A549 treated with dexamethasone at 1 μM for 4 hours (cell line): Measurements from ENCODE around the gene TUBA3D. TPM values are rescaled to one million over a fixed set of nuclear protein-coding genes. Genes with fewer than 3 reads are reported as not detected.

Experiments
- total RNA-seq: library from RNA; stranded (reverse); fragments of 200-300 nt; extraction: Qiagen RNA extraction; gene quantifications from 5 replicates; pipeline ENCODE4 v1.2.3, GENCODE V29; 2022

The TUBA3D gene
- total RNA-seq, result 6.8 to 8.7 TPM (median 7.2 TPM) in 5 replicates

DNA sequence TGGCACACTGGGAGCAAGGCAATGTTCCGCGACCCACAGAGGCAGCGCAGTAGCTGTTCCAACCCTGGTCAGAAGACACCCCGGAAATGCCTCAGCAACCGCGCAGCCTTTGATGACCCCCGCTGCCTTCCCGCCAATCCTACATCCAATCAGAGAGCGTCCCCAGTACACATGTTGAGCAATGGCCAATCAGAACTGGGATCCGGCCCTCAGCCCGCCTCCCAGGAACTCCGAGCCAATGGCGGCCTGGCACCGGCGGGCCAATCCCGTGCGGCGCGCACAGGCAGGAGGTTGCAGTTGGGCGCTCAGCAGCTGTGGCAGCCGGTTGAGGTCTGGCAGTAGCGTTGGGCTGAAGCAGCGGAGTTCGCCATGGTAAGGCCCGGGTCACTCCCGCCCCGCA lies at the start of gene TUBA3D:
Gene TUBA3D (plus strand): TSS at position 289 of the 400 bp plus-strand sequence. CDS start 81 bp downstream, at position 370.

DNA sequence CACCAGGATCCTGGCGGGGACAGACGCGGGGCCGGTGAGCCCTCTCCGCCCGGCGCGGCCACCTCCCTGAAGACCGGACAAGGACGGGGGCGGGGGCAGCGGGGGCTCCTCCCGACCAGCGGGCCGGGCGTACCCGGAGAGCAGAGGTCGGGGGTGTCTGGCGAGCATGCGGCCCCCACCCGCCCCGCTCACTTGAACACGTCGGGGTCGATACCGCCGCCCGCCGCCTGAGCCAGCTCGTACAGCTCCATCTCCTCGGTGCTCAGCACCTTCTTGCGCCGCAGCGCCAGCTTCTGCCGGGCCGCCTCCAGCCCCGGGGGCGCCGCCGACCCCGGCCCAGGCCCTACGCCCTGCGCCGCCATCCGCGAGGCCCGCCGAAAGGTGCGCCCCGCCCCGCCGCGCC lies 16.1 kb downstream of the TUBA3D start, which contains the start of gene MZT2A:
Gene MZT2A (minus strand): TSS at position 383 of the 403 bp plus-strand sequence. CDS start 21 bp downstream, at position 362.

DNA sequence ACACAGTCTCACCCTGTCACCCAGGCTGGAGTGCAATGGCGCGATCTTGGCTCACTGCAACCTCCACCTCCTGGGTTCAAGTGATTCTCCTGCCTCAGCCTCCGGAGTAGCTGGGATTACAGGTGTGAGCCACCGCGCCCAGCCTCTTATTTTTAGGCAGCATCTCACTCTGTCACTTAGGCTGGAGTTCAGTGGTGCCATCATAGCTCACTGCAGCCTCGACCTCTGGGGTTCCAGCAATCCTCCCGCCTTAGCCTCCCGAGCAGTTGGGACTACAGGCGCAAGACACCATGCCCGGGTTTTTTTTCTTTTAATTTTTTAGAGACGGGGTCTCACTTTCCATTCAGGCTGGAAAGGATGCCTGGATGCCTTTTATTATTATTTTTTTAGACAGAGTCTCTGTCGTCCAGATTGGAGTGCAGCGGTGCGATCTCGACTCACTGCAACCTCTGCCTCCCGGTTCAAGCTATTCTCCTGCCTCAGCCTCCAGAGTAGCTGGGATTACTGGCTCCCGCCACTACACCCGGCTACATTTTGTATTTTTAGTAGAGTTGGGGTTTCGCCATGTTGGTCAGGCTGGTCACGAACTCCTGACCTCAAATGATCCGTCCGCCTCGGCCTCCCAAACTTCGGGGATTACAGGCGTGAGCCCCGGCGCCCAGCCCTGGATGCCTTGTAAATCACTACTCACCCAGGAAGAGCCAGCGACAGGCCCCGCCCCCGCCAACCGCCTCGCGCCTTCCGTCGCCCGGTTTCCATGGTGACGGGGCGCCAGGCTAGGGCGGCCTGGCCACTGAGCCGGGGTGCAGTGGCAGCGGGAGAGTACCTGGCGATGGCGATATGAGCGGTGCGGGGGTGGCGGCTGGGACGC lies 51.4 kb downstream of the TUBA3D start, which contains the start of gene CCDC74A:
Gene CCDC74A (plus strand): TSS at position 758 of the 871 bp plus-strand sequence. CDS start 83 bp downstream, at position 841.

Other genes starting within 250 kb of the TUBA3D start
- 0.02 to 0.06 TPM (median 0.04 TPM) in 4 of 5 replicates, not detected in the other for gene RAB6D, start 112.0 kb upstream of the TUBA3D start, total RNA-seq
- gene MZT2A, start 16.3 kb downstream of the TUBA3D start, total RNA-seq, result 117 to 187 TPM (median 170 TPM) in 5 replicates
- gene CCDC74A, start 51.8 kb downstream of the TUBA3D start, total RNA-seq, result 10.8 to 15.5 TPM (median 13.9 TPM) in 5 replicates